HEK293T (cell line): ENCODE results near the gene IKZF1.

ENCODE experiments used
- CTCF ChIA-PET: fragments of 350-600 bp; formaldehyde crosslinking; extraction: SDS; loops from one replicate; lab custom pipeline; 2021; ENCODE audit warnings: antibody characterized with exemption, inconsistent platforms; lab: Yijun Ruan, JAX
- POLR2A ChIA-PET: fragments of 350-600 bp; formaldehyde crosslinking; extraction: SDS; loops from one replicate; lab custom pipeline; 2020; ENCODE audit warnings: antibody characterized with exemption, inconsistent platforms; lab: Yijun Ruan, JAX
- DNase-seq: peaks from one replicate; pipeline ENCODE4 v3.0.0; 2012; ENCODE audit warnings: mixed read lengths; ENCODE audit errors: extremely low spot score
- ARNT ChIP-seq: fragments of 450-650 bp; IDR thresholded peaks from 2 replicates; pipeline ENCODE4 v1.6.1; 2017; ENCODE audit warnings: mild to moderate bottlenecking
- BHLHE40 ChIP-seq: fragments of 450-650 bp; IDR thresholded peaks from 2 replicates; pipeline ENCODE4 v1.6.1; 2016; ENCODE audit warnings: mild to moderate bottlenecking, moderate library complexity, borderline replicate concordance
- CTBP1 ChIP-seq: fragments of 450-650 bp; IDR thresholded peaks from 2 replicates; pipeline ENCODE4 v1.6.1; 2016; ENCODE audit warnings: borderline replicate concordance
- ELF4 ChIP-seq: fragments of 450-650 bp; IDR thresholded peaks from 2 replicates; pipeline ENCODE4 v1.6.1; 2017; ENCODE audit warnings: antibody characterized with exemption
- FOXA1 ChIP-seq: fragments of 450-650 bp; IDR thresholded peaks from 2 replicates; pipeline ENCODE4 v1.6.1; 2016; ENCODE audit warnings: mild to moderate bottlenecking
- FOXK2 ChIP-seq: fragments of 450-650 bp; IDR thresholded peaks from 2 replicates; pipeline ENCODE4 v1.6.1; 2016; ENCODE audit warnings: mild to moderate bottlenecking
- FOXM1 ChIP-seq: fragments of 450-650 bp; IDR thresholded peaks from 2 replicates; pipeline ENCODE4 v1.6.1; 2017; ENCODE audit warnings: mild to moderate bottlenecking, borderline replicate concordance
- HDGF ChIP-seq: fragments of 450-650 bp; IDR thresholded peaks from 2 replicates; pipeline ENCODE4 v1.6.1; 2017; ENCODE audit warnings: antibody characterized with exemption, borderline replicate concordance
- L3MBTL2 ChIP-seq: fragments of 450-650 bp; conservative IDR thresholded peaks from 2 replicates; pipeline ENCODE4 v1.6.1; 2016; ENCODE audit warnings: mild to moderate bottlenecking
- LEF1 ChIP-seq: fragments of 450-650 bp; IDR thresholded peaks from 2 replicates; pipeline ENCODE4 v1.6.1; 2017; ENCODE audit warnings: mild to moderate bottlenecking, borderline replicate concordance
- NFRKB ChIP-seq: fragments of 450-650 bp; IDR thresholded peaks from 2 replicates; pipeline ENCODE4 v1.6.1; 2016; ENCODE audit warnings: mild to moderate bottlenecking, moderate library complexity
- PKNOX1 ChIP-seq: fragments of 450-650 bp; IDR thresholded peaks from 2 replicates; pipeline ENCODE4 v1.6.1; 2016
- SP1 ChIP-seq: fragments of 450-650 bp; IDR thresholded peaks from 2 replicates; pipeline ENCODE4 v1.6.1; 2017
- SUZ12 ChIP-seq: fragments of 450-650 bp; IDR thresholded peaks from 2 replicates; pipeline ENCODE4 v1.6.1; 2016; ENCODE audit warnings: mild to moderate bottlenecking
- TARDBP ChIP-seq: fragments of 450-650 bp; IDR thresholded peaks from 2 replicates; pipeline ENCODE4 v1.6.1; 2016
- ZNF384 ChIP-seq: fragments of 450-650 bp; IDR thresholded peaks from 2 replicates; pipeline ENCODE4 v1.6.1; 2016

Gene IKZF1

GRCh38 chr7:50347693-50348092, 43.2 kb downstream of the IKZF1 start:
- ChIA-PET CTCF (no interaction called here), POLR2A (no interaction called here)
- DNase-seq = no peak
- TF ChIP-seq SP1 = no peak
- no peak for TF ChIP-seq LEF1
- TF ChIP-seq ZNF384 = no peak
- TF ChIP-seq HDGF = no peak

DNA sequence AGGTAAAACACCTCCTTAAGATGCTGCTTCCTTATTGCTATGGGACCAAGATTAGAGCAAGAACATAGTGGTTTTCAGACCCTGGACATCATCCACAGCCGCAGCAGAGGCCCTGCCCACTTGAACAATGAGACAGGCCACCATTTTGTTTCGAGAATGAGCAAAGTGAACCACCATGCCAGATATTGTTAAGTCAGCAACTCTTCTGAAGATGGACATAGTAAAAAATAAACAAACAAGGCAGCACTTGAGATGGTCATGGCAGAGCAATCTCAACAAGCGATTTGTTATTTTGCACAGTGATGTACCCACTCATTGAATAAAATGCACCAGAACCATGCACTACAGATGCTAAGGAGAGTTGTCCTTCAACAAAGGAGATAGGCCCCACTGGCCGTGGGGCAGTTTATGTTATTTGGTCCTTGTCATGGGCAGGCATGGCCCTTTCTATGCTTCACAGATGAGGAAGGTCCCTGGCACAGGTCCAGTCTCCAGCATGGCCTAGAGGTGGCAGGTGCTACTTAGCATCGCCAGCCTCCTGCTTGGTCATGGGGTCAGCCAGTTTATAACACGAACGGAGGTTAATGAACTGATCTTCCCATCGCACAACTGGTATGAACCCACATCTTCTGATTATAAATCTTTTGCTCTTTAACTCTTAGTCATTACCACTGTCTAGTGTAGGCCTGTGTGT, 44.1 kb downstream of the IKZF1 start:
- DNase-seq = no peak
- CTCF ChIA-PET = no interaction called here
- no peak for TF ChIP-seq FOXM1
- no peak for TF ChIP-seq SP1
- no peak for TF ChIP-seq BHLHE40
- POLR2A ChIA-PET = no interaction called here

GRCh38 chr7:50349399-50349798, 44.9 kb downstream of the IKZF1 start:
- no peak for TF ChIP-seq ELF4
- no peak for TF ChIP-seq ZNF384
- TF ChIP-seq NFRKB = no peak
- no peak for TF ChIP-seq SP1
- TF ChIP-seq PKNOX1 = no peak
- TF ChIP-seq LEF1 = no peak
- no peak for TF ChIP-seq BHLHE40
- no peak for TF ChIP-seq FOXM1
- TF ChIP-seq L3MBTL2 = no peak
- TF ChIP-seq CTBP1 = no peak
- no peak for TF ChIP-seq FOXK2
- no peak for TF ChIP-seq HDGF
- no peak for TF ChIP-seq SUZ12
- no peak for TF ChIP-seq ARNT
- no peak for TF ChIP-seq TARDBP
- TF ChIP-seq FOXA1 = no peak
- DNase-seq = no peak
- POLR2A ChIA-PET = no interaction called here
- CTCF ChIA-PET = no interaction called here

DNA sequence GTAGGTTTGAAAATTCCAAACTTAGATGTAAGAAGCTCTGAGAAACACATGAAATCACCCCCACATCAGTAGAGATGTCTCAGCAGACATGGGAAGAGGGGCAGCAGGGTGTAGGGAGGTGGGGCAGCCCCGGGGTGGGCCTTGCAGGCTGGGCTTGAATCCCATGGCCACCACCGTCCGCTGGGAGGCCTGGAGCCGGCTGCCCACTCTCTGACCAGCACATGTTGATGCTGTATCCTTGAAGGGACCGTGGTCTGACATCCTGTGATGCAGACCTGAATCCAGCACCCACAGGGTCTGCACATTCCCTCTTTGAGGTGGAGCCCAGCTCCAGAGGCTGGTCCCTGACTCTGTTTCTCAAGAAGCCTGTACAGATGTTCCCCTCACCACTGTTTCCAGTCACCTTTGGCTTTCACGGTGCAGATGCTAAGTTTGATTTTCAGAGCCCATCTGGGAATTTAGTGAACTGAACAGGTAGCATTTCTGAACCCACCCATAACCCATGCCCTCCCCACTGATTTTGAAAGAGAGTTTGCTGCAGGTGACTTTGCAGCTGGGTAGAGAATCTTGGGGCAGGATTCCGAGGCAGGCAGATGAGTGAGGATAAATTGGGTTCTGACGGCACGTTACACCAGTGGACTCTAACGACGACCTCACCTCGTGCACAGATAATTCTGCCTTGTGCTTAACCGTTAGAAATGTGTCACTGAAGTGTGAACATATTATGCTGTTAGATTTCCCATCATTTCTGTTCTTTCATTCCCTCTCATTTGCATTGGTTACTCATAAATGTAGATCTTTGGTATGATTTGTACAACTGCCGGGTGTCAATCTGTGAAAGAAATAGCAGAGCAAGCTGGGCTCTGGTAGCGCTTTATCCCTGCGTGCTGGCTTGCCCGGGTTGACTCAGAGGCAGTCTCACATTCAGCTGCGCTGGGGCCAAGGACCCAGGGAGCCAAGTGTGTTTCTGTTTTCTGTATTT, 45.7 kb downstream of the IKZF1 start:
- no peak for TF ChIP-seq LEF1
- no peak for TF ChIP-seq TARDBP
- TF ChIP-seq FOXM1 = no peak
- no peak for TF ChIP-seq SUZ12
- TF ChIP-seq ZNF384 = no peak
- no peak for TF ChIP-seq FOXK2
- no peak for TF ChIP-seq NFRKB
- TF ChIP-seq PKNOX1 = no peak
- TF ChIP-seq ARNT = no peak
- TF ChIP-seq L3MBTL2 = no peak
- TF ChIP-seq HDGF = no peak
- no peak for TF ChIP-seq SP1
- TF ChIP-seq CTBP1 = no peak
- no peak for TF ChIP-seq BHLHE40
- DNase-seq = no peak
- POLR2A ChIA-PET = no interaction called here
- CTCF ChIA-PET = interaction anchor here (0.6 kb wide), 1 partner anchor 878 kb away, joined by 5 read pairs; no protein-coding TSS in a partner anchor

DNA sequence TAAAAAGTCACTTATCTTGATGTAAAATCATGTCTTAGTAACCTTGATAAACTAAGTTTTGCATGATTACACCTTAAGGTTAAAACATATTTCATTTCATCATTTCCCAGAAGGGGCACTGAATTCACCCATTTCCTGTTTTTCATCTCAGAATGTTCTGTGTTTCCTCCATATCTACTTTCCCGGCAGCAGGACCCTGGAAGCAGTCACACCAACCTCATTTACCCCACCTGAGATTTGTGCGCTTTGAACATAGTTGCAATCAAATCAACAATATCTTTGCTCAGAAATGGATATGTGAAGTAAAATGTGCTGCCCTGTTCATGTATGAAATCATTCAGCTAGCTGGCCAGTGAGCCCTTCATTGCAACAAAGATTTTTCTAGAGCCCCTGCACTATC, 46.8 kb downstream of the IKZF1 start:
- TF ChIP-seq TARDBP = no peak
- no peak for TF ChIP-seq SP1
- no peak for TF ChIP-seq FOXM1
- TF ChIP-seq PKNOX1 = no peak
- no peak for TF ChIP-seq NFRKB
- no peak for TF ChIP-seq CTBP1
- TF ChIP-seq FOXK2 = no peak
- no peak for TF ChIP-seq SUZ12
- no peak for TF ChIP-seq FOXA1
- no peak for TF ChIP-seq LEF1
- no peak for TF ChIP-seq ZNF384
- no peak for TF ChIP-seq HDGF
- TF ChIP-seq ELF4 = no peak
- no peak for TF ChIP-seq BHLHE40
- TF ChIP-seq ARNT = no peak
- ChIA-PET CTCF (interaction anchor here (0.6 kb wide), 1 partner anchor 877 kb away, joined by 5 read pairs; no protein-coding TSS in a partner anchor), POLR2A (no interaction called here)
- DNase-seq = no peak

GRCh38 chr7:50352282-50352681, 47.8 kb downstream of the IKZF1 start:
- TF ChIP-seq CTBP1 (no peak), LEF1 (no peak), L3MBTL2 (no peak), HDGF (no peak), FOXM1 (no peak), ZNF384 (no peak), ELF4 (no peak), FOXK2 (no peak), NFRKB (no peak), SP1 (no peak), ARNT (no peak)
- no peak for DNase-seq
- CTCF ChIA-PET = no interaction called here
- POLR2A ChIA-PET = no interaction called here
